GM18499 (cell line): ENCODE data around the gene FBN2.

Experiments used
- ATAC-seq: cut with Tn5 transposase; IDR thresholded peaks from one replicate; pipeline ENCODE4 v1.9.1; 2021; ENCODE audit warnings: moderate number of reproducible peaks; ENCODE audit not compliant: insufficient read depth, unreplicated experiment

FBN2 gene

GRCh38 chr5:128380337-128380736 lies 157.7 kb downstream of the FBN2 start:
- no peak for ATAC-seq

- no peak for ATAC-seq
These were observed 159.4 kb downstream of the FBN2 start for GRCh38 chr5:128378632-128379031.

GRCh38 chr5:128378196-128378595 lies 159.8 kb downstream of the FBN2 start:
- ATAC-seq, result no peak

- ATAC-seq, result no peak
These were observed 161.5 kb downstream of the FBN2 start for GRCh38 chr5:128376577-128376976.

- ATAC-seq, result no peak
These were observed 171.9 kb downstream of the FBN2 start for GRCh38 chr5:128366147-128366546.

- ATAC-seq, result no peak
These were observed 175.7 kb downstream of the FBN2 start for GRCh38 chr5:128362370-128362769.

- no peak for ATAC-seq
These were observed 179.2 kb downstream of the FBN2 start for GRCh38 chr5:128358826-128359225.

- ATAC-seq, result no peak
These were observed 180.8 kb downstream of the FBN2 start for GRCh38 chr5:128357226-128357625.

- ATAC-seq, result no peak
These were observed 182.1 kb downstream of the FBN2 start for GRCh38 chr5:128355961-128356360.

GRCh38 chr5:128353441-128354107 lies 184.5 kb downstream of the FBN2 start:
- no peak for ATAC-seq

GRCh38 chr5:128350705-128351104 lies 187.3 kb downstream of the FBN2 start:
- no peak for ATAC-seq

GRCh38 chr5:128349044-128349858 lies 188.8 kb downstream of the FBN2 start:
- no peak for ATAC-seq

- no peak for ATAC-seq
These were observed 192.0 kb downstream of the FBN2 start for GRCh38 chr5:128346038-128346437.

GRCh38 chr5:128345247-128345646 lies 192.8 kb downstream of the FBN2 start:
- ATAC-seq, result no peak

GRCh38 chr5:128343168-128343567 lies 194.9 kb downstream of the FBN2 start:
- ATAC-seq, result no peak

- ATAC-seq, result no peak
These were observed 197.0 kb downstream of the FBN2 start for GRCh38 chr5:128341056-128341455.

GRCh38 chr5:128340648-128341047 lies 197.4 kb downstream of the FBN2 start:
- ATAC-seq, result no peak

GRCh38 chr5:128339585-128339984 lies 198.5 kb downstream of the FBN2 start:
- ATAC-seq, result no peak

- no peak for ATAC-seq
These were observed 199.4 kb downstream of the FBN2 start for GRCh38 chr5:128338649-128339048.

GRCh38 chr5:128335339-128335738 lies 202.7 kb downstream of the FBN2 start:
- ATAC-seq, result no peak

- ATAC-seq, result no peak
These were observed 203.9 kb downstream of the FBN2 start for GRCh38 chr5:128334010-128334716.
